ENCODE measurements around the gene TNKS1BP1. TPM values are rescaled to one million over a fixed set of nuclear protein-coding genes. Genes with fewer than 3 reads are reported as not detected.

TNKS1BP1 gene
- total RNA-seq, 4 donors from 2014 or later: 93.9 to 215 (median 124) TPM

- Histone ChIP-seq H3K27me3 (no peaks in the 10 kb centered on the region), H3K4me3 (no peak overlapping the region), H3K27ac (replicated peaks in 1 of 4) (no peak overlapping the region), H3K4me1 (peaks cover 3 to 15% (median 10%) of the 10 kb centered on the region in 4 donors), H3K36me3 (no peaks in the 10 kb centered on the region), H3K9me3 (no peaks in the 10 kb centered on the region)
- intact Hi-C loops (cut with DNase I): loop anchor here (5.0 to 10.0 kb wide), 4 partner anchors 107 to 297 kb away; partner anchors contain the start of gene YPEL4
- TF ChIP-seq POLR2AphosphoS5 (IDR thresholded peaks at IDR 0.05): no peak
- TF ChIP-seq EP300 (IDR thresholded peaks at IDR 0.05): no peak
- TF ChIP-seq POLR2A (IDR thresholded peaks at IDR 0.05; ENCODE audit: low read depth): no peak
- no peak for TF ChIP-seq CTCF (IDR thresholded peaks at IDR 0.05)
- WGBS: 76% methylated on average over 3 of the region's 7 CpGs
- no peak for DNase-seq (ENCODE audit: extremely low spot score)
Measured at GRCh38 chr11:57348052-57348451, 23.3 kb upstream of the TNKS1BP1 start.

GRCh38 chr11:57347336-57347735 lies 22.6 kb upstream of the TNKS1BP1 start:
- intact Hi-C loops (cut with DNase I): loop anchor here (5.0 to 10.0 kb wide), 4 partner anchors 107 to 297 kb away; partner anchors contain the start of gene YPEL4
- H3K27ac ChIP-seq (replicated peaks in 1 of 4): no peak overlapping the region
- H3K36me3 ChIP-seq: no peaks in the 10 kb centered on the region
- no peaks in the 10 kb centered on the region for H3K27me3 ChIP-seq
- WGBS: 86% methylated on average over 9 of the region's 9 CpGs
- H3K4me1 ChIP-seq: peaks cover 3 to 15% (median 10%) of the 10 kb centered on the region in 4 donors
- no peak overlapping the region for H3K4me3 ChIP-seq
- DNase-seq (ENCODE audit: extremely low spot score): no peak
- no peaks in the 10 kb centered on the region for H3K9me3 ChIP-seq
- TF ChIP-seq POLR2AphosphoS5 (IDR thresholded peaks at IDR 0.05) (no peak), POLR2A (IDR thresholded peaks at IDR 0.05; ENCODE audit: low read depth) (no peak)

GRCh38 chr11:57345555-57346211 lies 20.9 kb upstream of the TNKS1BP1 start:
- 21% methylated on average over 11 of the region's 11 CpGs for WGBS
- Histone ChIP-seq H3K9me3 (no peaks in the 10 kb centered on the region), H3K27me3 (no peaks in the 10 kb centered on the region), H3K4me1 (peaks cover 3 to 15% (median 10%) of the 10 kb centered on the region in 4 donors), H3K27ac (replicated peaks in 1 of 4) (no peak overlapping the region), H3K4me3 (no peak overlapping the region), H3K36me3 (no peaks in the 10 kb centered on the region)
- TF ChIP-seq EP300 (IDR thresholded peaks at IDR 0.05) (no peak), CTCF (IDR thresholded peaks at IDR 0.05) (peak; percentile 58 to 88 (median 82))
- DNase-seq (ENCODE audit: extremely low spot score): no peak
- intact Hi-C loops (cut with DNase I): loop anchor here (5.0 to 10.0 kb wide), 4 partner anchors 109 to 299 kb away; partner anchors contain the start of gene YPEL4

GRCh38 chr11:57344826-57345225 lies 20.1 kb upstream of the TNKS1BP1 start:
- Histone ChIP-seq H3K4me1 (peaks cover 3 to 18% (median 12%) of the 10 kb centered on the region in 4 donors), H3K27ac (replicated peaks in 1 of 4) (no peak overlapping the region), H3K27me3 (no peaks in the 10 kb centered on the region), H3K9me3 (no peaks in the 10 kb centered on the region), H3K36me3 (no peaks in the 10 kb centered on the region), H3K4me3 (no peak overlapping the region)
- WGBS: 82% methylated on average over 10 of the region's 10 CpGs
- TF ChIP-seq CTCF (IDR thresholded peaks at IDR 0.05): no peak
- no peak for TF ChIP-seq POLR2A (IDR thresholded peaks at IDR 0.05; ENCODE audit: low read depth)
- no peak for TF ChIP-seq POLR2AphosphoS5 (IDR thresholded peaks at IDR 0.05)
- no peak for TF ChIP-seq EP300 (IDR thresholded peaks at IDR 0.05)
- DNase-seq (ENCODE audit: extremely low spot score): no peak
- intact Hi-C loops (cut with DNase I): loop anchor here (5.0 to 10.0 kb wide), 4 partner anchors 110 to 300 kb away; partner anchors contain the start of gene YPEL4

GRCh38 chr11:57343825-57344224 lies 19.1 kb upstream of the TNKS1BP1 start:
- DNase-seq (ENCODE audit: extremely low spot score): no peak
- no peaks in the 10 kb centered on the region for H3K9me3 ChIP-seq
- no peak overlapping the region for H3K4me3 ChIP-seq
- H3K27ac ChIP-seq (replicated peaks in 1 of 4): no peak overlapping the region
- peaks cover 0 to 17% (median 9%) of the 10 kb centered on the region in 4 donors for H3K4me1 ChIP-seq
- no peaks in the 10 kb centered on the region for H3K36me3 ChIP-seq
- WGBS: 81% methylated on average over 7 of the region's 7 CpGs
- no peaks in the 10 kb centered on the region for H3K27me3 ChIP-seq
- intact Hi-C loops (cut with DNase I): loop anchor here (10.0 kb wide), 2 partner anchors 111 to 301 kb away; partner anchors contain the start of gene YPEL4
- no peak for TF ChIP-seq POLR2AphosphoS5 (IDR thresholded peaks at IDR 0.05)
- TF ChIP-seq CTCF (IDR thresholded peaks at IDR 0.05): no peak
- no peak for TF ChIP-seq EP300 (IDR thresholded peaks at IDR 0.05)
- TF ChIP-seq POLR2A (IDR thresholded peaks at IDR 0.05; ENCODE audit: low read depth): no peak
